SKM-1 treated with dmso at 0.1 percent for 144 hours (cell line): ENCODE results near the gene NAA80.
A peak's percentile ranks its signal among the peaks of the same experiment; 100 is the strongest.
"Not testable (repeated sequence)": the region's sequence is repeated elsewhere in the genome, so short reads cannot be mapped to it uniquely, and the experiment has no call there.

ENCODE experiments used
- DNase-seq: peaks from one replicate; lab custom pipeline; 2025; ENCODE audit not compliant: unreplicated experiment; lab: John Stamatoyannopoulos, UW

The NAA80 gene

GRCh38 chr3:50292159-50293078 is 6.8 kb downstream of the NAA80 start, which contains the start of gene IFRD2:
Gene IFRD2, minus strand, starts transcription at chr3:50292429. Its CDS starts 155 bp downstream, at chr3:50292274.
- peak; percentile 98 for DNase-seq

GRCh38 chr3:50290161-50290641 is 9.0 kb downstream of the NAA80 start:
- no peak for DNase-seq

GRCh38 chr3:50289130-50289529 is 10.1 kb downstream of the NAA80 start:
- no peak for DNase-seq

- no peak for DNase-seq
Measured at GRCh38 chr3:50288387-50289007, 10.7 kb downstream of the NAA80 start.

DNA sequence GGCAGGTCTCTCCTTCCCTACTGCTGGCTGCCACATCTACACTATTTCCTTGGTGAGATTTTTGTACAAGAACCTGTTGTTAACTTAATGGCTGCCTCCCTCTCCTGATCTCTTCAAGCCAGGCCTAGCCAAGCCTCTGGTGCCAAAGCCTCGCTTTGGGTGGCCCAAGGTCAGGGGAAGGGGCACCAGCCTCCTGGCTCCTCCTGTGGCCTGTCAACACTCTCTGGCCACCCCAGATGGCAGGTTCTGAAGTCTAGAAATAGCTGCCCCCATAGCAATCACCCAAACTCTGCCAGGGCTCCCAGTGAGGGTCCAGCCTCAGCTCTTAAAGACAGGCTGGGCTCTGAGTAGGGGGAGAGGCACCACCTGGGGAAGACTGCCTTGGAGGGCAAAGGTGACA is 11.9 kb downstream of the NAA80 start:
- no peak for DNase-seq

GRCh38 chr3:50286322-50287227 is 12.6 kb downstream of the NAA80 start:
- no peak for DNase-seq

GRCh38 chr3:50284121-50284520 is 15.1 kb downstream of the NAA80 start:
- not testable (repeated sequence) for DNase-seq

DNA sequence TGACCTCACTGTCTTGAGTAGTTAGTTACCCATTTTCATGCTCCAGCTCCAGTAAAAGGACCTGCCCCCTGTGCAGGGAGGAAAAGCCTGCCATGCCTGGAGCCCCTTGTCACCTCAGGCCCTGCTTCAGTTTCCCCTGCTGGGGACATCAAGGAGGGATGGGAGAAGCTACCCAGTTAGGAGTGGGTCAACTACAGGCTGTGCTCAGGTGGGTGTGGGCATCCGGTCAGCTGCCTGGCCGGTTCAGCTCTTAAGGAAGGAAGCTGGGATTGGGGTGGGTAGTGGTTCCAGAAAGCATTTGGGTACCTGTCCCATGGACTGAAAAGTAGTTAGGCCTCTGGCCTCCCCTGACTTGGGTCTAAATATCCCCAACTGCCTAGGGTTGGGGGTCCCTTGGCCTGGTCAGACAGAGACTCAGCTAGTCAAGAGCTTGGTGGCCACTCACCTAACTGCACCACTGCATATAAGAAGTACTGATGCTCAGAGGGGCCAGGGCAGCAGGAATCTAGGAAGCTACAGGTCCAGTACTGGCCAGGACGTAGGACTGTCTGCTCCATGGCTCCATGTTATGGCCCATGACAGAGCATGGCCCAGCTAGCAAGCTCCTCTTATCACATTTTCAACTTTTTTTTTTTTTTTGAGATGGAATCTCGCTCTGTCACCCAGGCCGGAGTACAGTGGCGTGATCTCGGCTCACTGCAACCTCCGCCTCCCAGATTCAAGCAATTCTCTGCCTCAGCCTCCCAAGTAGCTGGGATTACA is 19.8 kb downstream of the NAA80 start:
- DNase-seq: no peak

GRCh38 chr3:50278880-50279224 is 20.4 kb downstream of the NAA80 start, which contains the start of gene LSMEM2:
Gene LSMEM2, plus strand, starts transcription at chr3:50279087. Its CDS starts 27 bp downstream, at chr3:50279114.
- no peak for DNase-seq

GRCh38 chr3:50278123-50278879 is 20.9 kb downstream of the NAA80 start:
- no peak for DNase-seq

- no peak for DNase-seq
Measured at GRCh38 chr3:50276762-50277101, 22.5 kb downstream of the NAA80 start.

GRCh38 chr3:50275996-50276761 is 23.0 kb downstream of the NAA80 start:
- no peak for DNase-seq

- no peak for DNase-seq
Measured at GRCh38 chr3:50275141-50275995, 23.8 kb downstream of the NAA80 start.

- DNase-seq: peak; percentile 32
Measured at GRCh38 chr3:50274371-50275104, 24.7 kb downstream of the NAA80 start.

GRCh38 chr3:50273689-50274065 is 25.5 kb downstream of the NAA80 start:
- DNase-seq: no peak

GRCh38 chr3:50272911-50273688 is 26.1 kb downstream of the NAA80 start:
- DNase-seq: peak; percentile 78

GRCh38 chr3:50272538-50272910 is 26.7 kb downstream of the NAA80 start:
- DNase-seq: not testable (repeated sequence)
